RWPE1 (cell line): ENCODE data around the gene MAS1L.
A peak's percentile ranks its signal among the peaks of the same experiment; 100 is the strongest.
"Not testable (repeated sequence)": the region's sequence is repeated elsewhere in the genome, so short reads cannot be mapped to it uniquely, and the experiment has no call there.

ENCODE experiments used
- CTCF ChIA-PET: fragments of 350-600 bp; sonication (Branson Sonifier 250); formaldehyde crosslinking; extraction: SDS; loops from one replicate; lab custom pipeline; 2021; lab: Yijun Ruan, JAX
- POLR2A ChIA-PET: fragments of 400-600 bp; formaldehyde crosslinking; extraction: SDS; loops from one replicate; lab custom pipeline; 2020; ENCODE audit warnings: antibody characterized with exemption; ENCODE audit not compliant: low non-redundant PET; lab: Yijun Ruan, JAX
- DNase-seq: peaks from one replicate; pipeline ENCODE4 v3.0.0; 2012; ENCODE audit warnings: low spot score
- H3K27ac ChIP-seq: fragments of 450-650 bp; 2 replicates; pipeline ENCODE4 v1.5.1; 2017
- TF ChIP-seq, protein P1 (sequence below): fragments of 450-650 bp; conservative IDR thresholded peaks from 2 replicates; pipeline ENCODE4 v1.5.1; 2017; ENCODE audit warnings: low read depth, mild to moderate bottlenecking

MAS1L gene

DNA sequence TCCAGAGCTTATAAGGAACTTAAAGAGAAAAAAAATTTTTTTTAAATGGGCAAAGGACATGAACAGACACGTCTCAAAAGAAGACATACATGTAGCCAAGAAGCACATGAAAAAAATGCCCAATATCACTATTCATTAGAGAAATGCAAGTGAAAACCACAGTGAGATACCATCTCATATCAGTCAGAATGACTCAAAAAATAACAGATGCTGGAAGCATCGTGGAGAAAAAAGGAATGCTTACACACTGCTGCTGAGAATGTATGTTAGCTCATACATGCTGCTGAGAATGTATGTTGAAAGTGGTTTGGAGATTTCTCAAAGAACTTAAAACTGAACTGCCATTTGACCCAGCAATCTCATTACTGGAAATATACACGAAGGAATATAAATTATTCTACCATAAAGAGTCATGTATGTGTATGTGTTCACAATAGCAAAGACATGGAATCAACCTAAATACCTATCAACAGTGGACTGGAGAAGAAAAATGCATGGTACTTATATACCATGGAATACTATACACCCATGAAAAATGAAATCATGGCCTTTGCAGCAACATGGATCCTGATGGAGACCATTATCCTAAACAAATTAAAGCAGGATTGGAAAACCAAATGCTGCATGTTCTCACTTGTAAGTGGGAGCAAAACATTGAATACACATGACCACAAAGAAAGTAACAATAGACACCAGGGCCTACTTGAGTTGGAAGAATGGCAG, 36.1 kb downstream of the MAS1L start:
- CTCF ChIA-PET: interaction anchor here (0.7 kb wide), 1 partner anchor 274 kb away, joined by 3 read pairs; no protein-coding TSS in a partner anchor
- H3K27ac ChIP-seq: no peak overlapping the region

DNA sequence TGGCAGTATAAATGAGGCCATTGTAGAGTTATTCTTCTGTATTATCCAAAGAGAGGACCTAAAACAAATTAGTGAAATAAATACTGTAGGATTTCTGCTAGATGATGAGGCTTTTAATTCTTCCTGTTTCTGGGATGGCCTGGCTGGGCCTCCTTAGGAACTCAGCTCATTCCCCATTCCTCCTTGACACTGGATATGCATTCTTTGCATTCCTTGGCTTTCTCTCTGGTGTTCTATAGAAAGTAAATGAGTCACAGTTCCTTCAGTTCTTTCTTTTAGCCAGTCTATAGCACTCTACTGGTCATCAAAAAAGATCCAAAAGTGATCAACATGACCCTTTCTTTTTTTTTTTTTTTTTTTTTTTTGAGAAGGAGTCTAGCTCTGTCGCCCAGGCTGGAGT, 40.1 kb downstream of the MAS1L start:
- peak; percentile 46 for DNase-seq
- no peak overlapping the region for H3K27ac ChIP-seq
- ChIA-PET CTCF (no interaction called here), POLR2A (no interaction called here)
- TF ChIP-seq, protein P1, sequence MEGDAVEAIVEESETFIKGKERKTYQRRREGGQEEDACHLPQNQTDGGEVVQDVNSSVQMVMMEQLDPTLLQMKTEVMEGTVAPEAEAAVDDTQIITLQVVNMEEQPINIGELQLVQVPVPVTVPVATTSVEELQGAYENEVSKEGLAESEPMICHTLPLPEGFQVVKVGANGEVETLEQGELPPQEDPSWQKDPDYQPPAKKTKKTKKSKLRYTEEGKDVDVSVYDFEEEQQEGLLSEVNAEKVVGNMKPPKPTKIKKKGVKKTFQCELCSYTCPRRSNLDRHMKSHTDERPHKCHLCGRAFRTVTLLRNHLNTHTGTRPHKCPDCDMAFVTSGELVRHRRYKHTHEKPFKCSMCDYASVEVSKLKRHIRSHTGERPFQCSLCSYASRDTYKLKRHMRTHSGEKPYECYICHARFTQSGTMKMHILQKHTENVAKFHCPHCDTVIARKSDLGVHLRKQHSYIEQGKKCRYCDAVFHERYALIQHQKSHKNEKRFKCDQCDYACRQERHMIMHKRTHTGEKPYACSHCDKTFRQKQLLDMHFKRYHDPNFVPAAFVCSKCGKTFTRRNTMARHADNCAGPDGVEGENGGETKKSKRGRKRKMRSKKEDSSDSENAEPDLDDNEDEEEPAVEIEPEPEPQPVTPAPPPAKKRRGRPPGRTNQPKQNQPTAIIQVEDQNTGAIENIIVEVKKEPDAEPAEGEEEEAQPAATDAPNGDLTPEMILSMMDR: no peak

More for the DNA sequence above, 36.1 kb downstream of the MAS1L start:
- TF ChIP-seq, protein P1: no peak
- POLR2A ChIA-PET: no interaction called here
- peak; percentile 8 for DNase-seq

DNA sequence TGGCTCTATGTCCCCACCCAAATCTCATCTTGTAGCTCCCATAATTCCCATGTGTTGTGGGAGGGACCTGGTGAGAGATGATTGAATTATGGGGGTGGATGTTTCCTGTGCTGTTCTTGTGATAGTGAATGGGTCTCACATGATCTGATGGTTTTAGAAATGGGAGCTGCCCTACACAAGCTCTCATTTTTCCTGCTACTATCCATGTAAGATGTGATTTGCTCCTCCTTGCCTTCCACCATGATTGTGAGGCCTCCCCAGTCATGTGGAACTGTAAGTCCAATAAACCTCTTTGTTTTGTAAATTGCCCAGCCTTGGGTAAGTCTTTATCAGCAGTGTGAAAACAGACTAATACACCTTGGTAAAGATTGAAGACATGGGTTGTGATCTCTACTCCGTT, 43.7 kb downstream of the MAS1L start:
- DNase-seq, CTCF ChIA-PET, H3K27ac ChIP-seq, POLR2A ChIA-PET: not testable (repeated sequence)

DNA sequence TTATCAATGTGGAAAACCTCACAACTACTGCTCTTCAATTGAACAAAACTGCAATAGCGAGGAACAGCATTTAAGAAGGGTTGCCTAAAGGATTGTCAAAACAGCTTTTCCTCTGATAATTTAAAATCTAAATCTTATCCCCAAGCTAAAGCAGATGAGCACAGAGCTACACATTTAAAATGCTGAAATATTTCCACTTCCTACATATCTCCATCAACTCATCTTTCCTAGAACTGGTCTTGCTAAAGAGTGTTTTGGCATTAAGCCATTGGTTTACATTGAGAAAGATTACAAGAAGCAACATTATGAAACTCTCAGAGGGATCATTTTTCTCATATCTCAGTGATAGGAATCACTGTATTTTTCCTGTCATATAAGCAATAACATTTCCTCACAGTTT, 45.0 kb downstream of the MAS1L start:
- TF ChIP-seq, protein P1: no peak
- no peak for DNase-seq
- ChIA-PET CTCF (no interaction called here), POLR2A (no interaction called here)
- no peak overlapping the region for H3K27ac ChIP-seq

DNA sequence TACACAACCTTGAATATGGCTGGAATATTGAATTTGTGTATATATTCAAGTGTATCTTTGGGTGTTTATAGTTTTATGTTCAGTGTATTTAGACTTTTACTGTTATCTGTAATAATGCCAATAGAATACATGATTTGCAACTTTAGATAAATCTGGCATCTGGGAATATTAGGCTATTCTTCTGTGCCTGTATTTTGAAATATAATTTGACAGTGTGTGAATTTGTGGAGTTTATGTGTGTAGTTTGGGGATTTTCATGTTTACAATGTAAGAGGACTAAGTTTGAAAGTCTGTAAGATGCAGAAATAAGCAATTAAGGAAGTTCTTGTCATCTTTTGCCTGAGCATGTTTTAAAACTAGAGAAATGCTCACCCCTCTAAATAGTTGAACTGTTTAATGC, 48.8 kb downstream of the MAS1L start, which contains the start of gene OR10C1:
OR10C1 (plus strand) TSS at position 301 of the 400 bp plus-strand sequence. CDS start 710 bp downstream, outside the sequence.
- ChIA-PET POLR2A (no interaction called here), CTCF (no interaction called here)
- no peak for DNase-seq
- H3K27ac ChIP-seq: no peak within 1 kb of the TSS
- TF ChIP-seq, protein P1: no peak

DNA sequence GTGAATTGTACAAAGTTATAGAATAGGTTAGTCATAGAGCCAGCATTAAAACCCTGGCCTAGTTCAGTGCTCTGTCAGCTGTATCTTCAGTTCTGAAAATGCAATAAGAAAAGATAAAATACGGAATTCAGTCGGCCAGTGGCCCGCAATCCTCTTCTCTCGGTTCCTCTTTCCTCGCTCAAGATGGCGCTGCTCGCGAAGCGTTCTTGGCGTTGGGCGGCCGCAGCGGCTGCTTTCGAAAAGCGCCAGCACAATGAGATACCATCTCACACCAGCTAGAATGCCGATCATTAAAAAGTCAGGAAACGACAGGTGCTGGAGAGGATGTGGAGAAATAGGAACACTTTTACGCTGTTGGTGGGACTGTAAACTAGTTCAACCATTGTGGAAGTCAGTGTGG, 51.0 kb downstream of the MAS1L start:
- CTCF ChIA-PET: interaction anchor here (0.6 kb wide), 1 partner anchor 120 kb away, joined by 3 read pairs; no protein-coding TSS in a partner anchor
- POLR2A ChIA-PET, DNase-seq, H3K27ac ChIP-seq: not testable (repeated sequence)
